HG03025 (cell line): ENCODE measurements around the gene LRRC15.

Experiments
- ATAC-seq: cut with Tn5 transposase; IDR thresholded peaks from one replicate; pipeline ENCODE4 v1.9.1; 2021; ENCODE audit warnings: mild to moderate bottlenecking, moderate library complexity; ENCODE audit not compliant: unreplicated experiment, low FRiP score

Gene LRRC15

GRCh38 chr3:194337965-194338753 is 31.4 kb downstream of the LRRC15 start:
- no peak for ATAC-seq

DNA sequence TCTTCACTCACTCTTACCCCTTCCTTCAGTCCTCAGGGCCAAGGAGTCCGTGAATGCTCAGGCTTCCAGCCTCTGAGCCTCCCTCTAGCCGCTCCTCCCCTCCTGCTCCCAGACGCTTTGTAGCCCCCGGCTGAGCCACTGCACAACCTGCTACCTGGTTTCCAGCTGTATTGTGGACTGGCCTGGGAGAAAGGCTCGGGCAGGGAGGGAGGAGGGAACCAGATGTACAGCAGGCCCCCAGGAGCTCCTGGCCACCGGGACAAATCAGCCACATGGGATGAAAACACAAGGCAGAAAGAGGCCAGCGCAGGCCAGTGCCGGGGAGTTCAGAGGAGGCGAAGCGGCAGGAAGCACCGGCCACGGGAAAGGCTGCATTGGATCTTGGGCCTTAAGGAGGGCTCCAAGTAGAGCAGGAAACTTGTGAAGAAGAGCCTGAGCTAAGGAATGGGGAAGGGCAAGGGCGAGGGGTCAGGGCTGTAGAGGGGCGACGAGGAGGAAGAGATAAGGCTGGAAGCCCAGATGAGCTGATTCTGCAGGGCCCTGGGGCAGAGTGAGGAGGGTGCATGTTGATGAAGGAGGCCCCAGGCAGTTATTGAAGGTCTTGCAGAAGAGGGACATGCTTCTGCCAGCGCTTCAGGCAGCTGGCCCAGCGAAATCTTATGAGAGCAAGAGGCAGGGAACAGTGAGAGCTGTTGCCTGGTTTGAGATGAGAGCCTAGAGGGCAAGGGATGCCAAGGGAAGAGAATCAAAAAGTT is 32.8 kb downstream of the LRRC15 start:
- ATAC-seq: no peak

GRCh38 chr3:194333981-194334320 is 35.6 kb downstream of the LRRC15 start:
- ATAC-seq: no peak

DNA sequence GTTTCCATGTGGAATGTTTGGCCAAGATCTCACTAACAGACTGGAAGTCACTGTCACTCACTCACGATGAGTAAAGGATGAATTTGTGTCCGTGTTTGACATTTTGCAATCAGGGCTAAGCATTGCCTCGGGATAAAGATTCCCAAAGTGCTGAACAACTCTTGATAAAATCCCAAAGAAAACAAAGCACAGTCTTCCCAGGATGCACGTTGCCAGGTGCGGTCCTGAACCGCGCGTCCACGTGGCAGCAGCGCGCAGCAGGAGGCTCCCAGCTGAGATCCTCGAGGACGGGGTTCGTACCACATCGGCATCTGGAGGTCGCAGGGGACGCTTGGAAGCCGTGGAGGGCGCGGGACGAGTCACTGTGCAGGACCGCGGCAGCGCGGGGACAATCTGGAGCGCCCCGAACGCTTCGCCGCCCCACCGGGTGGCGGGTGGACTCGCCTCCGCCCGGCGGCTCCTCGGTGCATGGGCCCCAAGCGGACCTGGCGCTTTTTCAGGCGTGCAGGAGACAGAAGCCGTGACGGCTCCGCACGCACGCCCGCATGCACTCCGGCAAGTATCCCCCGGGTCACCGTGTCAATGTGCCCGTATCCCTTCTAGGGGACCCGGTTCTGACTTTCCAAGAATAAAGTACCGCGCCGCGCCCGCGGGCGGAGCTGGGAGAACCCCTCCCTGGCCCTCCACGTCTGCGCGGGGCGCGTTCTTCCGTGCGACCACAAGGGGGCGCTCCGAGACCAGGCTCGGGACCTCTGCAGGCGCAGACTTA is 36.1 kb downstream of the LRRC15 start:
- no peak for ATAC-seq

- ATAC-seq: no peak
Measured at GRCh38 chr3:194332858-194333211, 36.7 kb downstream of the LRRC15 start.

DNA sequence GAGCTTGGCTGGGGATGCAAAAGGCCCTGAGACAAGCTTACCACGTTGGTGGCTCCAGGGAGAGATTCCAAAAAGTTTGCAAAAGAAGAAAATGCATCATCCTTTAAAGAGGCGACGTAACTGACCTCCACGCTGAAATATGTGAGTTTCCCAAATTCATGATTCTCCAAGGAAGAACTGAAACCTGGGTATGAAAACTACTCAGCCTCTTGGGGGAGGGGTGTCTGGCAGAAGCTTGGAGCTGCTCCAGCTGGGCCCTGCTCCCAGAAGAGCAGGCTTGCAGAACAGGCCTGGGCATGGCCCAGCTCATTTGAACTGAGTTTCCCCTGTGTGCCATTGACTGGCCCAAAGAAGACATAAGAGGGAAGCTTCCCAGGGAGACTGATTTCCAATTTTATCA is 39.0 kb downstream of the LRRC15 start:
- no peak for ATAC-seq

DNA sequence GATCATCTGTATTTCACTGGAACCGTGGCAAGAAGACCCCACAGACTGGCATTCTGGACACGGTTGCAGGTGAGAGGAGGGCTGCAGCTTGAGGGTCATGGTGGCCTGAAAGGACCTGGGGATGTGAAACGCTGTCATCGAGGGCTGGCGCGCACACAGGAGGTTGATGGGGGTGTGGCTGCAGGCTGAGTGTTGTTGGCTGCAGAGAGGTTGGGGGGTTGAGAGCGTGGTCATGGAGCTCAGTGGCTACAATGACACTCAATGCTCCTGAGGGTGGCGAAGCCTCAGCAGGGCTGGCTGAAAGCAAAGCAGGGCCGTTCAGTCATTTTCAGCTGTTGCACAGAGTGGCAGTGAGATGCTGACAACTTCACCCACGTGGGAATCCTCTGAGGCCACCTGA is 39.4 kb downstream of the LRRC15 start:
- no peak for ATAC-seq

- ATAC-seq: no peak
Measured at GRCh38 chr3:194329583-194329965, 40.0 kb downstream of the LRRC15 start.

GRCh38 chr3:194328942-194329582 is 40.5 kb downstream of the LRRC15 start:
- no peak for ATAC-seq

DNA sequence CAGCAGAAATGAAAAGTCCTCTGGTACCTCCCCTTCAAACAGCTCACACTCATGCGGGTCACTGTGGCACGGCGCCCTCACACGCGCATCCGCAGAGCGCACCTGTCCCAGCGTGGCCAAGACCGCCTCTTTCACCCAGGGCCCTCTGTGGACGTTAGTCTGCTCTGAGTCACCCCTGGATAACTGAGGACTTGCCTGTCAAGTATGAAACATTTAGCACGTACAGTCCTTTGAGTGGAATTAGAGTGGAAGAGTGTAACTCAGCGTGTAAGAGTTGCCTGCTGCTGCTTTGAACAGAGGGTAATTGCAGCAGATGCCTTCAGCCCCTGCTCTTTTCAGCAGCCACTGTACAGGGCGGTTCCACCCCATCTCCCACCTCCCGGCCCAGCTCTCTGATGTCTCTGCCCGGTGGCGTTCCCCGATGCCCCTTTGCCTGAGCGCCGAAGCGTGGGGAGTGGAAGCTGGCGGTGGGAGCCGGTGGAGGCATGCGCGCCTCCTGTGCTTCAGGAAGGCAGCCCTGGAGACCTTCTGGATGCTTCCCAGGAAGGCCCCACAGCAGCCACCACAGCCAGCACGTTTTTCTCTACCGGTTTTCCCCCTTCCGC is 41.4 kb downstream of the LRRC15 start:
- no peak for ATAC-seq

DNA sequence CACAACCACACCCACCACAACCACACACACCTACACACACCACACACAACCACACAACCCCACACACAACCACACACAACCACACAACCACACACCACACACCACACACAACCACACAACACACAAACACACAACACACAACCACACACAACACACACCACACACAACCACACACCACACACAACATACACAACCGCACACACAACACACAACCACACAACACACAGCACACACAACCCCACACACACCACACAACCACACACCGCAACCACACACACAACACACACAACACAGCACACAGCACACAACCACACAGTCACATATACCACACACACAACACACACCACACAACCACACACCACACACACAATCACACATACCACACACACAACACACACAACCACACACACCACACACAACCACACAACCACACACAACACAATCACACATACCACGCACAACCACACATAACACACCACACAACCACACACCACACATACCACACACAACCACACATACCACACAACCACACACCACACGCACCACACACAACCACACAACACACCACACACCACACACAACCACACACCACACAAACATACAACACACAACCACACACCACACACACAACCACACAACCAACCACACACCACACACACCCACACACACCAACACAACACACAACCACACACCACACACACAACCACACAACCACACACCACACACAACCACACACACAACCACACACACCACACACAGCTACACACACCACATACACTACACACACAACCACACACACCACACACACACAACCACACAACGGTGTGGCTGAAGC is 42.1 kb downstream of the LRRC15 start:
- no peak for ATAC-seq

- no peak for ATAC-seq
Measured at GRCh38 chr3:194326968-194327217, 42.6 kb downstream of the LRRC15 start.

DNA sequence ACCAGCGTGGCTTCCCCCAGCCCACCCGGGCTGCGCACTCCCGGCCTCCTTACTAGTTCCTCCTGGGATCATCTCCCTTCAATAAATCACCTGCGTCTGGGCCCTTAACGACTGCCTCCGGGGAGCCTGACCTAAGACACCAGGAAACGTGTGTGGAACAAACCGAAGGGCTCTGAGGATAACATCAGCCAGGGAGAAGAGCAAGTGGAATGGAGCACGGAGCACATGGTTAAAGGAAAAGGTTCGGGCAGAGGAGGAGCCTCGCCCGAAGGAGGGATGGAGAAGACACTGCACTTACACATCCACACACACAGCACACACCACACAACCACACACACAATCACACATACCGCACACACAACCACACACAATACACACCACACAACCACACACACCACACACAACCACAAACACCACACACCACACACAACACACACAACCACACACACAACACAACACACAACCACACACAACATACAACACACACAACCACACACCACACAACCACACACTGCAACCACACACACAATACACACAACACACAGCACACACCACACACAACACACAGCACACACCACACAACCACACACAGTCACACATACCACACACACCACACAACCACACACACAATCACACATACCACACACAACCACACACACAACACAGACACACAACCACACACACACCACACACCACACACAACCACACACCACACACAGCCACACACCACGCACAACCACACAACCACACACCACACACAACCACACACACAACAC is 43.2 kb downstream of the LRRC15 start:
- ATAC-seq: no peak

DNA sequence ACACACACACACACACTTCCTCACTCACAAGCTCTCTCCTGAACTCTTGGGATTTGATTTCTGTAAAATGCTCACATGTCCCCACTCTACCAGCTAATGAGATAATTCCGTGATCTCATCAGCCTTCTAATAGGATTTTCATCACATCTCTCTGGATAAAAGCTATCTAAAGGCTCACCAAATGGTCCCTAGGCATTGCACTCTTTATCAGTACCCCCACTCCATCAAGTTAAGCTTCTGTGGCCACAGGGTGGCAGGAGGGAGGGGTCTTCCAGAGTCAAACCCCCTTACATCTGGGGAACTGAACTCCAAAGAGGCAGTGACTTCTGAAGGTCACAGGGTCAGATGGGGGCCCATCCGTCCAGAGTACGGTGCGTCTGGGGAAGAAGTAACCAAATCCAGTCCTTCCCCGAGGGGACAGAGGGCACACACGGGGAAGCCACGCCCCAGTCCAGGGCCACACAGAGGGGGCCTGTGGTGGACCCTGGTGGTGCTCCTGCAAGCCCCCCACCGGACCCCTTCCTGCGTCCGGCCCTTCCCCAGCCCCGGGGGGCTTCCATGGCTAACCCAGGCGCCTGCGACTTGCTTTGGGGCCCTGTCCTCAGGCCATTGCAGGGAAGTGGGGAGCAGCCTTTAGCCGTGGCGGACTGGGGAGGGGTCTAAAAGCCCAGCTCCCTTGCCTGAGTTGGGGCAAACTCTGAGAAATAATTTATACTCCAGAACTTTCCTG is 44.0 kb downstream of the LRRC15 start:
- ATAC-seq: no peak

- ATAC-seq: no peak
Measured at GRCh38 chr3:194324823-194325327, 44.7 kb downstream of the LRRC15 start.

DNA sequence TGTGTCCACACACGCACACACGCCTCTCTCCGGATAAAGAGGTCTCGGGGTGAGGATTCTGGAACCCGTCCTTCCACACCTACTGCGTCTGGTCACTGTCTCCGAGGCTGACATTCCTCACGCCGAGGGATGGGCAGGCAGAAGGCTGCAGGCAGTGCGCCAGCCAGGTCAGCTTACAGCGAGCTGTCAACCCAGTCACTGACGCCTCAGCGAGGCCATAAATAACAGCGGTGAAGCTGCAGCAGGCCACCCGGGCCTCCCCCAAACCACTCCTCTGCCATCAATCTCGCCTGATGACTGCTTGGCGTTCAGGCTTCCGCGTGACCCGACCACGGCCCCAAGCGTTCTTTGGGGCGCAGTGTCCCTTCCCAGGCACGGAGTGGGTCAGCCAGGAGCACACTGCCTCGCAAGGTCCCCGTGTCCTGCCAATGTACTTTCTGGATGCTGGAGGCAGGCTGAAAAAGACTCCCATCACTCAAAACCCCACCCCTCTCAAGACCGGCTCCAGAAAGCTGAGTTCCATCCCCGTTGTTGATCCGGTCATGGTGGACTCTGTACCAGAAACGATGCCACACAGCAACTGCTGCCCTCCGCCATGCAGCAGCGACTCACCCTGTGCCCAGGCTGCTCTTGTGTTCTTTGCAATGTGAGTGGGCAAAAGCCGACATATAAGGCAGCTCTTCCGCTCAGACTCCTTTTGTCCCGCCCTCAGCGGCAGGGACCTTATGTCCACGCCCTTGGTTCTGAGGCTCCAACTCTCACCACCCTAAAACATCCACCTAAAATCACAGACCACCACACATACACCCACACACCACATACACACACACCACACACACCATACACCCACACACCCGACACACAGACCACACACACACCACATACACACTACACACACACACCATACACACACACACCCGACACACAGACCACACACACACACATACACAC is 45.5 kb downstream of the LRRC15 start:
- ATAC-seq: peak; percentile 51

- no peak for ATAC-seq
Measured at GRCh38 chr3:194322678-194323211, 46.8 kb downstream of the LRRC15 start.
